ENCODE results near the gene RASA4.
"Not testable (repeated sequence)": the region's sequence is repeated elsewhere in the genome, so short reads cannot be mapped to it uniquely, and the experiment has no call there.

The RASA4 gene

DNA sequence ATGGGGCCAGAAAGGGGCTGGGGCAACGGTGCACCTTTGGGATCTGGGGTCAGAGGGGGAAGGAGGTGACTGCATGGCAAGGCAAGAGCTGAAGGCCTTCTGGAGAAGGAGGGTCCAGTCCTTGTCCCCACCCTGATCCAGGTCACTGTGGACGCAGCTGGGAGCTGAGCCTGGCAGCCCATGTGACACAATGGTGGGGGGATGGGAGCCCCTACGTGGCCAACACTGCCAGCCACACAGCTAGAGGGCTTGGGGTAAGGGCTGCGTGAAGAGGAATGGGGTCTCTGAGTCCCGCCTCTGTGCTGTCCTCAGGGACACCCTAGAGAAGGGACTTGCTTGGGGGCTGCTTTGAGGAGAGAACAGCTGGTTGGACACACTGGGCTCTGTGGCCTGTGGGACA is 34.8 kb downstream of the RASA4 start:
- H3K4me3 ChIP-seq (ENCODE audit: insufficient read depth, low read depth, low read length, poor library complexity, severe bottlenecking); H3K9me3 ChIP-seq (ENCODE audit: control insufficient read depth, low read length); H3K27ac ChIP-seq (ENCODE audit: insufficient read depth, low read length, poor library complexity, severe bottlenecking); H3K4me1 ChIP-seq (ENCODE audit: control insufficient read depth, insufficient read depth, low read length, poor library complexity, severe bottlenecking); DNase-seq; H3K27me3 ChIP-seq (replicated peaks; ENCODE audit: control insufficient read depth, insufficient read depth, low read length, poor library complexity, severe bottlenecking); H3K36me3 ChIP-seq (ENCODE audit: control insufficient read depth, insufficient read depth, low read length): not testable (repeated sequence)

DNA sequence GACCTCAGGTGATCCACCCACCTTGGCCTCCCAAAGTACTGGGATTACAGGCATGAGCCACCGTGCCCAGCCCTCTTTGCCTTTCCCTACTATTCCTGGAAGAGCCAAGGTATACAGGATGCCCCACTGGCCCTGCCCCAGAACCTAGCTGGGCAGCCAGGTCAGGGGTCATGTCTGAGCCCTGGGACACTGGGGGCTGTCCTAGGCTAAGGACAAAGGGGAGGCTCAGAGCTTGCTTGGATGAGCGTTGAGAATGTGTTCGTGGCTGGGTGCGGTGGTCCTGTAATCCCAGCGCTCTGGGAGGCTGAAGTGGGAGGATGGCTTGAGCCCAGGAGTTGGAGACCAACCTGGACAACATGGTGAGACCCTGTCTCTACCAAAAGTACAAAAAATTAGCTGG is 38.1 kb downstream of the RASA4 start:
- H3K36me3 ChIP-seq (ENCODE audit: control insufficient read depth, insufficient read depth, low read length); H3K4me1 ChIP-seq (ENCODE audit: control insufficient read depth, insufficient read depth, low read length, poor library complexity, severe bottlenecking); H3K27me3 ChIP-seq (replicated peaks; ENCODE audit: control insufficient read depth, insufficient read depth, low read length, poor library complexity, severe bottlenecking); DNase-seq; H3K4me3 ChIP-seq (ENCODE audit: insufficient read depth, low read depth, low read length, poor library complexity, severe bottlenecking); H3K9me3 ChIP-seq (ENCODE audit: control insufficient read depth, low read length); H3K27ac ChIP-seq (ENCODE audit: insufficient read depth, low read length, poor library complexity, severe bottlenecking): not testable (repeated sequence)

DNA sequence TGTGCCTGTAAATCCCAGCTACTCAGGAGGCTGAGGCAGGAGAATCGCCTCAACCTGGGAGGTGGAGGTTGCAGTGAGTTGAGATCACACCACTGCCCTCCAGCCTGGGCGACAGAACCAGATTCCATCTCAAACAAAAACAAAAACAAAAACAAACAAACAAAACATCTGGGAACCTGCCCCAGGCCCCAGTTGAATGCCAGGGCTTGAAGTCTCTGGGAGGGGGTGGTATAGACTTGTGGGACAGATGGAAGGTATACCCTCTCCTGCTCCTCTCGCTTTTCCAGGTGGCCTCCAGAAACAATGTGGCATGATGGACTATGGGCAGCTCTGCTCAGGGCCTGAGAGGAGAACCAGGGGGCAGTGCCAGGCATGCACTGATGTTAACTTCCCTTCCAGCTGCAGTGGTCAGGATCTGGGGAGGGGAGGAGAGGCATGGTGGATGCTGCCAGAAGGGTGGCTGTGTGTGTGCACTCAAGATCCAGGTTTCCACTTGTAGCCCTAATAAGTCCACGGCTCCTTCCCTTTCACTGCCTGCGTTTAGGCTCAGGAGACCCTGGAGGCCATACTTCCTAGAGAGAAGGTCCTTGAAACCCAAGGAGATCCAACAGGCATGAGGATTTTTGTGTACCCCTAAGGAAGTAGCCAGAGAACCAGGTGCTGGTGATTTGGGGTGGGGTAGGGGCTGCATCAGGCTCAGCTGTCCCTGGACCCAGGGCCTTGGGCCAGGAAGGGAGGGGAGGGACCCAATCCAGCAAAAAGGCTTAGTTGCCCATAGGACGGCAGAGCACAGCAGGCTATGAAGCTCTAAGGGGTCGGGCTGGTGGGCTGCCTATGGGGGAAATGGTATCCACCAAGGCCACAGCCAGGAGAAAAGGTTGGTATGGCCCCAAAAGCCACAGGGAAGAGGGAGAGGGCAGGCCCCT is 39.0 kb downstream of the RASA4 start:
- H3K36me3 ChIP-seq (ENCODE audit: control insufficient read depth, insufficient read depth, low read length); H3K4me3 ChIP-seq (ENCODE audit: insufficient read depth, low read depth, low read length, poor library complexity, severe bottlenecking); H3K27ac ChIP-seq (ENCODE audit: insufficient read depth, low read length, poor library complexity, severe bottlenecking); H3K27me3 ChIP-seq (replicated peaks; ENCODE audit: control insufficient read depth, insufficient read depth, low read length, poor library complexity, severe bottlenecking); H3K9me3 ChIP-seq (ENCODE audit: control insufficient read depth, low read length); DNase-seq; H3K4me1 ChIP-seq (ENCODE audit: control insufficient read depth, insufficient read depth, low read length, poor library complexity, severe bottlenecking): not testable (repeated sequence)

DNA sequence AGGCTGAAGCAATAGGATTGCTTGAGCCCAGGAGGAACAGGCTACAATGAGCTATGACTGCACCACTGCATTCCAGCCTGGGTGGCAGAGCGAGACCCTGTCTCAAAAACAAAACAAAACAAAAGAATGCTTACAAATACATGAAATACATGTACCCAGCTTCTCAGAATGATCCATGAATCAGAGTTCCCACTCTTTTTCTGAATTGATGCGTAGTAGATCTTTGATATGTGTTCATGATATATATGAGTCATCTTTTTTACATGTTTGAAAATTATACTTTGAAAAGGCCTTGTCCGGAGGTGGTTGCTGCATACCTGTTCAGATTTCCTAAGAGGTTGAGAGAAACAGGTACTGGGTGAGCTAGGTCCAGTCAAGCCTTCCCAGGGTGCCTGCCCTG is 40.2 kb downstream of the RASA4 start:
- H3K27me3 ChIP-seq (replicated peaks; ENCODE audit: control insufficient read depth, insufficient read depth, low read length, poor library complexity, severe bottlenecking); DNase-seq; H3K36me3 ChIP-seq (ENCODE audit: control insufficient read depth, insufficient read depth, low read length); H3K9me3 ChIP-seq (ENCODE audit: control insufficient read depth, low read length); H3K27ac ChIP-seq (ENCODE audit: insufficient read depth, low read length, poor library complexity, severe bottlenecking); H3K4me1 ChIP-seq (ENCODE audit: control insufficient read depth, insufficient read depth, low read length, poor library complexity, severe bottlenecking); H3K4me3 ChIP-seq (ENCODE audit: insufficient read depth, low read depth, low read length, poor library complexity, severe bottlenecking): not testable (repeated sequence)

DNA sequence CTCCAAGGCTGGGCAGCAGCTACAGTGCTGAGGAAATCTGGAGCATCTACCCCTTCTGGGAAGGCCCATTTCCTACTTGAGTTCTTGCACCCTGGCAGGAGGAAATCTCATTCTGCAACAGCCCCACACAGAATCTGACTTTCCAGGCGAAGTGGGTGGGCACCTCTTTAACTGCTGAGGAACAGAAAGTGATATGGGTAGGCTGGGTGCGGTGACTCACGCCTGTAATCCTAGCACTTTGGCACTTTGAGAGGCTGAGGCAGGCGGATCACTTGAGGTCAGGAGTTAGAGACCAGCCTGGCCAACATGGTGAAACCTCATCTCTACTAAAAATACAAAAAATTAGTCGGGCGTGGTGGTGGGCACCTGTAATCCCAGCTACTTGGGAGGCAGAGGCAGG is 41.9 kb downstream of the RASA4 start:
- H3K27me3 ChIP-seq (replicated peaks; ENCODE audit: control insufficient read depth, insufficient read depth, low read length, poor library complexity, severe bottlenecking); H3K4me3 ChIP-seq (ENCODE audit: insufficient read depth, low read depth, low read length, poor library complexity, severe bottlenecking); H3K27ac ChIP-seq (ENCODE audit: insufficient read depth, low read length, poor library complexity, severe bottlenecking); H3K4me1 ChIP-seq (ENCODE audit: control insufficient read depth, insufficient read depth, low read length, poor library complexity, severe bottlenecking); H3K9me3 ChIP-seq (ENCODE audit: control insufficient read depth, low read length); H3K36me3 ChIP-seq (ENCODE audit: control insufficient read depth, insufficient read depth, low read length); DNase-seq: not testable (repeated sequence)

DNA sequence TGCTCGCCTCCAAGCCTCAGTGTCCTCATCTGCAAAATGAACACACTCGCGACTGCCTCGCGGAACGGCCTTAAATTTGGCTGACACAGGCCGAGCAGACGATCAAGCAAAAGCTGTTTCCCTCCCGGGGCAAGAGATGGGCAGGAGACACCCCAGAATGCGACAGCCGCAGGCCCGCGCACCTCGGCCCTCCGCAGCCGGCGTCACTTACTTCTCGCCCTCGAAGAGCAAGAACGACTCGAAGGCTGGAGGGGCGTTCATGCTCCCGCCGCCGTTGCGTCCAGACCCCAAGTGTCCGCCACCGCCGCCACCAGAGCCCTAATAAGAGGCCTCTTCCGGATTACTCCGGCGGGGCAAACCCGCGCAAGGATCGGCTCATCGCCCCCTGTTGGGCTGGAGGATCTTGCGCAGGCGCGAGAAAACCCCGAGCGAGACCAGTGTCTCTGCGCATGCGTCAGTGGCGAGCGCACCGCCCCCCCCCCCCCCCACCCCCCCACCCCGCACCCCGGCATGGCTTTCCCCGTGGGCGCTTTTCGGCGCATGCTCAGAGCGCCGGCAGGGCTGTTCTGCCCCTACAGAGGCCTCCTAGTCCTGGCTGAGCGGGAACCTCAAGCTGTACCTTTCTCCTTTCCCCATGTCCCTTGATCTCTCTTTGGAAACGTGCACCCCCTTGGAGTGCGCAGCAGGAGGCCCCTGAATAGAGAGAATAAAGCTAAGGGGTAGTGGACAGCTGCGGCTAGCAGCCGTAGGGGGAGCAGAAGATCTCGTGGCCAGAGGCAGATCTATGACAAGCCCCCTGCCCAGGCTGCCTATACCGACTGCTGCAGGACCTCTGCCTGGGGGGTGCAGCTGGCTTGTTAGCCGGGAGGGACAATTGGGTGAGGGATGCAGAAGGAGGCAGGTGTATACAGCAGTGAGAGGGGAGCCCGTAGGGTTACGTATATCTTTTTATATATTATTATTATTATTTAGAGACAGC is 44.0 kb downstream of the RASA4 start, which contains the start of gene POLR2J3:
Gene POLR2J3 (minus strand): TSS at position 323 of the 979 bp plus-strand sequence. CDS start 62 bp downstream, at position 261.
- peak within 1 kb of the TSS; percentile 81 for H3K4me3 ChIP-seq (ENCODE audit: insufficient read depth, low read depth, low read length, poor library complexity, severe bottlenecking)
- peak within 1 kb of the TSS; percentile 67 for H3K27ac ChIP-seq (ENCODE audit: insufficient read depth, low read length, poor library complexity, severe bottlenecking)
- not testable (repeated sequence) for H3K4me1 ChIP-seq (ENCODE audit: control insufficient read depth, insufficient read depth, low read length, poor library complexity, severe bottlenecking); H3K27me3 ChIP-seq (replicated peaks; ENCODE audit: control insufficient read depth, insufficient read depth, low read length, poor library complexity, severe bottlenecking); H3K36me3 ChIP-seq (ENCODE audit: control insufficient read depth, insufficient read depth, low read length); H3K9me3 ChIP-seq (ENCODE audit: control insufficient read depth, low read length)
- peak; percentile 94 to 100 (median 99) for DNase-seq

DNA sequence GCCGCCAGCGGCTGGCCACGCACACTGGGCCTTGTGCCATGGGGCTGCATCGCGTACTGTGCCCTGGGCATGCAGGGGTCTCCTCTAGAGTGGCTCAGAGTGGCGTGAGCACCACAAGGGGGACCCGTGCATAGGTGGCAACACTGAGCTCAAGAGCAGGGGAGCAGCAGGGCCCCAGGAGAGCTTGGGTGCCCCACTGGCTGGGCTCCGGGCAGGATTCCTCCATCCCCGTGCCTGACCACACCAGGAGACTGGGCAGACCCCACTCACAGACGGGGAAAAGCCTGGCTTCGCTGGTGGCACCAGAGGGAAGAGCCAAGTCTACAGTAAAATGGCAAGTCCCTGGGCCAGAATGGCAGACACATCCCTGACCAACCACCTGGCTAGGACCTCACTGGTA is 47.9 kb downstream of the RASA4 start:
- H3K27ac ChIP-seq (ENCODE audit: insufficient read depth, low read length, poor library complexity, severe bottlenecking); DNase-seq; H3K9me3 ChIP-seq (ENCODE audit: control insufficient read depth, low read length); H3K4me3 ChIP-seq (ENCODE audit: insufficient read depth, low read depth, low read length, poor library complexity, severe bottlenecking); H3K4me1 ChIP-seq (ENCODE audit: control insufficient read depth, insufficient read depth, low read length, poor library complexity, severe bottlenecking); H3K36me3 ChIP-seq (ENCODE audit: control insufficient read depth, insufficient read depth, low read length); H3K27me3 ChIP-seq (replicated peaks; ENCODE audit: control insufficient read depth, insufficient read depth, low read length, poor library complexity, severe bottlenecking): not testable (repeated sequence)

DNA sequence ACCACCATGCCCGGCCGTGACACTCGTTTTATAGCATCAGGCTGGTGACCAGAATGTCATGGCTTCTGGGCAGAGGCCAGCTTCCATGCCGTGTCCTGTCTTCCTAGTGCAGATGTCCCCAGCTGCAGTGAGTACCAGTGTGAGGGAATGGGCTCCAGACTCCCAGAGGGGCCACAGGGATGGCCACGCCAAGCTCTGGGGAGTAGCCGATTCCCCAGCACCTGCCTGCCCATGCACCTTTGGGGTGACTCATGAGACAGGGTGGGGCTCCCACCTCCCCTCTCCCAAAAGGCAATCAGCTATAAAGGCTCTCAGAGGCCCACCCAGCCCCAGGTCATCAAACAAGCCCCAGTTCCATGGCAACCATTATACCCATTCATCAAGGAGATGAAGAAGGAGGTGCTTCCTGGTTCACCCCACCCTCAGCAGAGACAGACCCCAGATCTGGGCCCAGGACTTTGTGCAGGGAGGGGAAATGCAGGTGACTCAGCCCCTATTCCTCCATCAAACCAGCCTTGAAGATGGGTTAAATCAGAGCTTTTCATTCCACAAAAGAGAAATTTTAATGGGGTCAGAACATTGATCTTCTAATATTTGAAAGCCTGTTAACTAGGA is 65.6 kb downstream of the RASA4 start, which contains the start of gene SPDYE2:
Gene SPDYE2 (plus strand): TSS at position 419 of the 615 bp plus-strand sequence. CDS start 2,030 bp downstream, outside the sequence.
- H3K4me3 ChIP-seq (ENCODE audit: insufficient read depth, low read depth, low read length, poor library complexity, severe bottlenecking); H3K9me3 ChIP-seq (ENCODE audit: control insufficient read depth, low read length); H3K27me3 ChIP-seq (replicated peaks; ENCODE audit: control insufficient read depth, insufficient read depth, low read length, poor library complexity, severe bottlenecking); H3K27ac ChIP-seq (ENCODE audit: insufficient read depth, low read length, poor library complexity, severe bottlenecking); H3K4me1 ChIP-seq (ENCODE audit: control insufficient read depth, insufficient read depth, low read length, poor library complexity, severe bottlenecking); DNase-seq; H3K36me3 ChIP-seq (ENCODE audit: control insufficient read depth, insufficient read depth, low read length): not testable (repeated sequence)

DNA sequence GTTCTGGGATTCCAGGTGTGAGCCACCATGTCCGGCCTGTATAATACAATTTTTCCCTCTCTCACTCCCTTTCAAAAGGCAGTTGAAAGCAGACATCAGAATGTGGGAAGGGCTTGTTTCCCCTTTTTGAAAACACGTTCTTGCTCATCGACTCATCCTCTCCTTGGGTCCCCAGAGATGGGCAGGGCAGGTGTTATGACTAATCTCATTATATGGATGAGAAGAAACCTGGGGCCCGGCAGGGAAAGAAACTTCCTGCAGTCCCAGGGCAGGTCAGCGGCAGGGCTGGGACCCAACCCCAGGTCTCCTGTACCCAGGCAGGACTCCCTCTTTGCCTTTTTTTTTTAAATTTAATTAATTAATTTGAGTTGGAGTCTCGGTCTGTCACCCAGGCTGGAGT is 70.2 kb downstream of the RASA4 start:
- H3K9me3 ChIP-seq (ENCODE audit: control insufficient read depth, low read length); H3K4me1 ChIP-seq (ENCODE audit: control insufficient read depth, insufficient read depth, low read length, poor library complexity, severe bottlenecking); DNase-seq; H3K27ac ChIP-seq (ENCODE audit: insufficient read depth, low read length, poor library complexity, severe bottlenecking); H3K4me3 ChIP-seq (ENCODE audit: insufficient read depth, low read depth, low read length, poor library complexity, severe bottlenecking); H3K36me3 ChIP-seq (ENCODE audit: control insufficient read depth, insufficient read depth, low read length); H3K27me3 ChIP-seq (replicated peaks; ENCODE audit: control insufficient read depth, insufficient read depth, low read length, poor library complexity, severe bottlenecking): not testable (repeated sequence)

All from effector memory CD4-positive, alpha-beta T cell (primary cell).